NT2/D1 (cell line): Measurements from ENCODE around the gene ANAPC16.

Experiments used
- DNase-seq: peaks from one replicate; pipeline ENCODE4 v3.0.0-alpha.2; 2011; ENCODE audit warnings: low read depth, low spot score
- H3K27me3 ChIP-seq: 2 replicates; pipeline ENCODE4 v1.6.0; 2011; ENCODE audit warnings: mild to moderate bottlenecking; ENCODE audit not compliant: insufficient read length, insufficient read depth
- H3K36me3 ChIP-seq: 2 replicates; pipeline ENCODE4 v1.6.1; 2011; ENCODE audit warnings: mild to moderate bottlenecking, low read length, mixed read lengths; ENCODE audit not compliant: insufficient read depth, insufficient read length
- H3K4me1 ChIP-seq: 2 replicates; pipeline ENCODE4 v1.5.1; 2011; ENCODE audit not compliant: insufficient read depth, insufficient read length
- H3K4me3 ChIP-seq: 2 replicates; pipeline ENCODE4 v1.5.1; 2011; ENCODE audit warnings: low read depth; ENCODE audit not compliant: insufficient read length
- H3K9ac ChIP-seq: 2 replicates; pipeline ENCODE4 v1.6.0; 2011; ENCODE audit warnings: low read depth; ENCODE audit not compliant: insufficient read length
- H3K9me3 ChIP-seq: 2 replicates; pipeline ENCODE4 v1.5.1; 2011; ENCODE audit warnings: mild to moderate bottlenecking, low read length; ENCODE audit not compliant: insufficient read depth
- SUZ12 ChIP-seq: IDR thresholded peaks from 2 replicates; pipeline ENCODE4 v1.6.1; 2011; ENCODE audit not compliant: insufficient read length, insufficient read depth; ENCODE audit errors: extremely low read depth
- YY1 ChIP-seq: IDR thresholded peaks from 2 replicates; pipeline ENCODE4 v1.6.1; 2011; ENCODE audit not compliant: insufficient read length, insufficient read depth
- ZNF274 ChIP-seq: IDR thresholded peaks from 2 replicates; pipeline ENCODE4 v1.6.1; 2011; ENCODE audit warnings: mild to moderate bottlenecking, low read depth, low read length

Gene ANAPC16

DNA sequence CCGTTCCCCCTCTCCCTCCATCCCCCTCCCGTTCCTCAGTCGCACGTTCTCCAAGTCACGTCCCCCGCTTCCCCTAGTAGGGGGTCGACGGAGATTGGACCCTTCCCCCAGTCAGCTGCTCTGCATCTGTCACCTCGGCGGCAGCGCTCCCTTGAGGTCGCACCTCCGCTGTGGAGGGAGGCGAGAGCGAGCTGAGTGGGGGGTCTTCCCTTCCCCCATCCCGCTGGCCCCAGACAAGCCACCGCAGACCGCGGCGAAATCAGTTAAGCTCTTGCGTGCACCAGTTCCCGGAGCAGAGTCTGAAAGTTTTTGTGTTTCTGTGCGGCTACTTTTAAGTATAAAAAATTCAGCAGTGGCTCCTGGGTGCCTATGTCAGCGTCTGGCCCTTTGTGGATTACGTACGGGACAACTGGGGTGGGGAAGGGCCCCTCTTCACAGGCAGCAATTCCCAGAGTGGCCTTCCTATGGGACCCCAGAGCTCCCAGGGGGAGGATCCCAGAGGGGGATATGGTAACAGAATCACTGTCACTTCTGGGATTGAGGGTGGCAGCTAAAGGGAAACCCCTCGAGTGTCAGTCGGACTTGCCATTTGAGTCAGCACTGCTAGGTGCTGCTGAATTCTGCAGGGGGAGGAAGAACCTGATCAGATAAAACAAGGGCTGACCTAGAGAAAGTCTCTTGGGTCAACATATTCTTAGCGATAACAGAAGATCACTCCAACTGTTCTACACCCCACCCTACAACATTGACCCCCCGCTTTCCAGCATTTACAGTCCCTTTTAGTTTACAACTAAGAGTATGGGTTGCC is 45.4 kb downstream of the ANAPC16 start:
- Histone ChIP-seq H3K4me1 (peaks cover 8% of the 10 kb centered on the region), H3K9me3 (no peaks in the 10 kb centered on the region), H3K36me3 (no peaks in the 10 kb centered on the region), H3K9ac (peak overlapping the region; percentile 58), H3K27me3 (no peaks in the 10 kb centered on the region), H3K4me3 (peak overlapping the region; percentile 24)
- DNase-seq: no peak
- TF ChIP-seq SUZ12 (no peak), ZNF274 (no peak), YY1 (no peak)

DNA sequence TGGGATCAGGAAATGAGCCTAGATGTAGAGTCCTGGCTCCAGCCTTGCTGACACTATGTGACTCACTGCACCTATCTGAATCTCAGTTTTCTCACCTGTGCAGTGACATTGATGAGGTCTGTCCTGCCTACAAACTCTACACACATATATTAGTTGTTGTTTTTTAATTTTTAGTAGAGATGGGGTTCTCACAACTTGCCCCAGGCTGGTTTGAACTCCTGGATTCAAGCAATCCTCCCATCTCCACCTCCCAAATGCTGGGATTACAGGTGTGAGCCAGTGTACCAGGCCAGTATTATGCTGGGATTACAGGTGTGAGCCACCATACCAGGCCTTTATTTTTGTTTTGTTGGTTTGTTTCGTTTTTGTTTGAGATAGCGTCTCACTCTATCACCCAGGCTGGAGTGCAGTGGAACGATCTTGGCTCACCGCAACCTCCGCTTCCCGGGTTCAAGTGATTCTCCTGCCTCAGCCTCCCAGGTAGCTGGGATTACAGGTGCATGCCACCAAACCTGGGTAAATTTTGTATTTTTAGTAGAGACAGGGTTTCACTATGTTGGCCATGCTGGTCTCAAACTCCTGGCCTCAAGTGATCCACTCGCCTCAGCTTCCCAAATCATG is 46.1 kb downstream of the ANAPC16 start:
- H3K4me3 ChIP-seq: peak overlapping the region; percentile 24

DNA sequence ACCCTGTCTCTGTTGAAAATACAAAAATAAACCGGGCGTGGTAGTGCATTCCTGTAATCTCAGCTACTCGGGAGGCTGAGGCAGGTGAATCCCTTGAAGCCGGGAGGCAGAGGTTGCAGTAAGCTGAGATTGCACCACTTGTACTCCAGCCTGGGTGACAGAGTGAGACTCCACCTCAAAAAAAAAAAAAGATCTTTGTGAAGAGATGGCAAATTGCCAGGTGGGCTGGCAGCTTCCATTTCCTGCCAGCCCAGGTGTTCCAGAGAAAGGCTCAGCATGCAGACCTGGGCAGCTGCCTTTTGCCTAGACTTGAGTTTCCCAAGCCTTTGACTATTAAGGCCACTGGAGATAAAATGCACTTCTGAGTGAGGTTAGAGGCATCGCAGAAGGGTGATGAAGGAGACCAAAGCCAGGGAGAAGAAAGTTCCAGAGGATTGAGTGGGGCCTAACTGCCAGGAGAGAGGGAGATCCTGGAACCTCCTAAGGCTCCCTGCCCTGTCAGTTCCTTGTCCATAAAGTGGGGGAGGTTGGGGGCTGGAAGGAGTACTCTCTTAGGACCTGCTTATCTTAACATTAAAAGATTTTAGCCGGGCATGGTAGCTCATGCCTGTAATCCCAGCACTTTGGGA is 47.9 kb downstream of the ANAPC16 start:
- no peak overlapping the region for H3K9ac ChIP-seq
- no peaks in the 10 kb centered on the region for H3K36me3 ChIP-seq
- H3K4me3 ChIP-seq: no peak overlapping the region
- peaks cover 8% of the 10 kb centered on the region for H3K4me1 ChIP-seq
- TF ChIP-seq YY1 (no peak), ZNF274 (no peak), SUZ12 (no peak)
- DNase-seq: no peak
- no peaks in the 10 kb centered on the region for H3K27me3 ChIP-seq
- H3K9me3 ChIP-seq: no peaks in the 10 kb centered on the region

More for the DNA sequence above, 46.1 kb downstream of the ANAPC16 start:
- no peaks in the 10 kb centered on the region for H3K27me3 ChIP-seq
- DNase-seq: no peak
- H3K36me3 ChIP-seq: no peaks in the 10 kb centered on the region
- H3K4me1 ChIP-seq: peaks cover 8% of the 10 kb centered on the region
- TF ChIP-seq YY1 (no peak), SUZ12 (no peak)
- H3K9ac ChIP-seq: peak overlapping the region; percentile 58
- H3K9me3 ChIP-seq: no peaks in the 10 kb centered on the region

DNA sequence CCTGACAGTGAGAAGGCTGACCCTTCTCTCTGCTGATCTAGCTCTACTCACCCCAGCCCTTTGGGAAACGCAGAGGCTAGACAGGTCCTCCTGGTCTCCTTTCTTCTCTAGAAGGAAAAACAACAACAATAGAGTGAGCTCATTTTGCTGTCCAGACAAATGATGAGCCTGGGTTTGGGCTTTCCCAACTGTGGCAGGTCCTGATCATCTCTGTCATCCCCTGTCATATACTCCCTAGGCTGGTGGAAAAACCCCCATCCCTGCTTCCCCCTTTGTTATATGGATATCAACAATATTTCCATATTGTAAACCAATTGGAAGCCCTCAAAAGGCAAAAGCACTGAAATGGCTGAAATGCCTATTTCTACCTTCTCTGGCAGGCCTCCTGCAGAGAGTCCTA is 48.7 kb downstream of the ANAPC16 start:
- Histone ChIP-seq H3K9me3 (no peaks in the 10 kb centered on the region), H3K9ac (no peak overlapping the region), H3K4me3 (no peak overlapping the region), H3K27me3 (no peaks in the 10 kb centered on the region), H3K4me1 (peaks cover 8% of the 10 kb centered on the region), H3K36me3 (no peaks in the 10 kb centered on the region)
- TF ChIP-seq ZNF274 (no peak), SUZ12 (no peak), YY1 (no peak)
- no peak for DNase-seq

DNA sequence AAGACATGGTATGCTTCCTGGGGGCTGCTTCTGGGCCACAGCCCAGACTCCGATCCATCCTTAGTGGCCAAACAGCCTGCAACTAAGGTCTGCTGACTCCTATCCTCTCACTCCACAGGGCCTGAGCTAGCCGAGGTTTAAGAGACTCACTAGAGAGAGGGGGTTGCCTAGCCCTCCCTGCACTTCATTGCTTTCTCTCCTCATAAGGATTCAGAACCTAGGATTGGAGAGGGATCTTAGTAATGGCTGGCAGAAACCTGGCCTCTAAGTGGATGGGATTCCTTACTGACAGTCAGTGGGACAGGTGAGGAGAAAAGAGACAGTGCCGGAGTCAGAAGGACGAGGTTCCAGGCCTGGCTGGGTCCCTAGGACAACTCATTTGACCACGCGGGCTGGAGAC is 49.7 kb downstream of the ANAPC16 start:
- H3K4me1 ChIP-seq: peaks cover 3% of the 10 kb centered on the region
- TF ChIP-seq YY1 (no peak), SUZ12 (no peak), ZNF274 (no peak)
- peak overlapping the region; percentile 39 for H3K9ac ChIP-seq

GRCh38 chr10:72265990-72266865 is 50.4 kb downstream of the ANAPC16 start:
- DNase-seq: no peak
- no peaks in the 10 kb centered on the region for H3K9me3 ChIP-seq
- TF ChIP-seq SUZ12: no peak
- no peak for TF ChIP-seq YY1
- no peak for TF ChIP-seq ZNF274
- no peaks in the 10 kb centered on the region for H3K27me3 ChIP-seq
- H3K4me1 ChIP-seq: peaks cover 6% of the 10 kb centered on the region
- H3K4me3 ChIP-seq: no peak overlapping the region
- no peaks in the 10 kb centered on the region for H3K36me3 ChIP-seq
- H3K9ac ChIP-seq: peak overlapping the region; percentile 39

More for the DNA sequence above, 49.7 kb downstream of the ANAPC16 start:
- no peaks in the 10 kb centered on the region for H3K36me3 ChIP-seq
- H3K27me3 ChIP-seq: no peaks in the 10 kb centered on the region
- no peak overlapping the region for H3K4me3 ChIP-seq
- DNase-seq: no peak
- H3K9me3 ChIP-seq: no peaks in the 10 kb centered on the region
